Measurements from ENCODE around the gene MSRB2. TPM values are rescaled to one million over a fixed set of nuclear protein-coding genes. Genes with fewer than 3 reads are reported as not detected.

Gene MSRB2
- total and polyA plus RNA-seq, 2 donors (not counting 1 experiment from before 2014, with no cell fraction given): 19.0 to 33.0 TPM

DNA sequence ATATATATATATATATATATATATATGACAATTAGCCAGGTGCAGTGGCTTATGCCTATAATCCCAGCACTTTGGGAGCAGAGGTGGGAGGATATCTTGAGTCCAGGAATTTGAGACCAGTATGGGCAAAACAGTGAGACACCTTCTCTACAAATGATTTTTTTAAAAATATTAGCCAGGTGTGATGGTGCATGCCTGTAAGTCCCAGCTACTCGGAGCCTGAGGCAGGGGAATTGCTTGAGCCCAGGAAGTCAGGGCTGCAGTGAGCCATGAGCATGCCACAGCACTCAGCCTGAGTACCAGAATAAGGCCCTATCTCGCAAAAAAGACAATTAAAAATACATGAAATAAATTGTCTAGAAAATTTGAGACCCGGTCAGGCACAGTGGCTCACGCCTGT is 47.2 kb upstream of the MSRB2 start:
- DNase-seq (ENCODE audit: low read depth in 2 of 2): no peak
- Histone ChIP-seq H3K36me3 (ENCODE audit: control insufficient read depth, insufficient read depth, low read length) (no peaks in the 10 kb centered on the region), H3K79me2 (ENCODE audit: control insufficient read depth, insufficient read depth, low read length) (no peaks in the 10 kb centered on the region), H3K9ac (ENCODE audit: insufficient read depth, low read length) (no peak overlapping the region), H3K27me3 (ENCODE audit: control insufficient read depth, insufficient read depth, low read length) (no peaks in the 10 kb centered on the region), H3K4me1 (ENCODE audit: control insufficient read depth, extremely low read depth, insufficient read depth, low read length) (no peaks in the 10 kb centered on the region), H3K4me3 (replicated peaks in 1 of 4; ENCODE audit: control extremely low read depth in 1 of 4, insufficient read depth in 1 of 4, low read depth in 3 of 4, low read length in 4 of 4) (no peak overlapping the region), H3K9me3 (ENCODE audit: control insufficient read depth, insufficient read depth, low read depth, low read length) (no peaks in the 10 kb centered on the region), H2AFZ (ENCODE audit: low read length) (no peak overlapping the region), H3K27ac (ENCODE audit: insufficient read depth, low read length) (no peak overlapping the region), H4K20me1 (ENCODE audit: control insufficient read depth, extremely low read depth, insufficient read depth, low read length) (no peaks in the 10 kb centered on the region), H3K4me2 (ENCODE audit: extremely low read depth, insufficient read depth, low read length) (no peak overlapping the region)
- no peak for TF ChIP-seq EZH2 (IDR thresholded peaks at IDR 0.05; ENCODE audit: low read length, missing control alignments)
- TF ChIP-seq, protein P1, sequence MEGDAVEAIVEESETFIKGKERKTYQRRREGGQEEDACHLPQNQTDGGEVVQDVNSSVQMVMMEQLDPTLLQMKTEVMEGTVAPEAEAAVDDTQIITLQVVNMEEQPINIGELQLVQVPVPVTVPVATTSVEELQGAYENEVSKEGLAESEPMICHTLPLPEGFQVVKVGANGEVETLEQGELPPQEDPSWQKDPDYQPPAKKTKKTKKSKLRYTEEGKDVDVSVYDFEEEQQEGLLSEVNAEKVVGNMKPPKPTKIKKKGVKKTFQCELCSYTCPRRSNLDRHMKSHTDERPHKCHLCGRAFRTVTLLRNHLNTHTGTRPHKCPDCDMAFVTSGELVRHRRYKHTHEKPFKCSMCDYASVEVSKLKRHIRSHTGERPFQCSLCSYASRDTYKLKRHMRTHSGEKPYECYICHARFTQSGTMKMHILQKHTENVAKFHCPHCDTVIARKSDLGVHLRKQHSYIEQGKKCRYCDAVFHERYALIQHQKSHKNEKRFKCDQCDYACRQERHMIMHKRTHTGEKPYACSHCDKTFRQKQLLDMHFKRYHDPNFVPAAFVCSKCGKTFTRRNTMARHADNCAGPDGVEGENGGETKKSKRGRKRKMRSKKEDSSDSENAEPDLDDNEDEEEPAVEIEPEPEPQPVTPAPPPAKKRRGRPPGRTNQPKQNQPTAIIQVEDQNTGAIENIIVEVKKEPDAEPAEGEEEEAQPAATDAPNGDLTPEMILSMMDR (conservative IDR thresholded peaks at IDR 0.05 in 1 of 2, IDR thresholded peaks at IDR 0.05 in 1 of 2; ENCODE audit: low read depth in 1 of 2, low read length in 2 of 2): no peak

DNA sequence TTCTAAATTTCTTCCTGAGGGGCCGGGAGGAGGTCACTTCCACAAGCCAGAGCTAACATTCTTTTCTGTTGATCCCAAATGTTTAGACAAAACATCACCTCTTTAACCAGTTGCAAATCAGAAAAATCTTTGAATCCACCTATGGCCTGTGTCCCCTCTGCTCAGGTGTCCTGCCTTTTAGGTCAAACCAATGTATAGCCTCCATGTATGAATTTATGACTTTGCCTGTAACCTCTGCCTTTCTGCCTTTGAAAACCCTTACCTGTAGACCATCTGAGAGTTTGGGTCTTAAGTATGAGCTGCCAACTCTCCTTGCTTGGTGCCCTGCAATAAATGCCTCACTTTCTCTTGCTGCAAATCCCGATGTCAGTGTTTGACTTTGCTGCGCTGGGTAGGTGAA is 44.1 kb upstream of the MSRB2 start:
- no peak for DNase-seq (ENCODE audit: low read depth in 2 of 2)
- H4K20me1 ChIP-seq (ENCODE audit: control insufficient read depth, extremely low read depth, insufficient read depth, low read length): no peaks in the 10 kb centered on the region
- no peak overlapping the region for H3K4me3 ChIP-seq (replicated peaks in 1 of 4; ENCODE audit: control extremely low read depth in 1 of 4, insufficient read depth in 1 of 4, low read depth in 3 of 4, low read length in 4 of 4)
- no peaks in the 10 kb centered on the region for H3K9me3 ChIP-seq (ENCODE audit: control insufficient read depth, insufficient read depth, low read depth, low read length)
- no peaks in the 10 kb centered on the region for H3K27me3 ChIP-seq (ENCODE audit: control insufficient read depth, insufficient read depth, low read length)
- H3K4me2 ChIP-seq (ENCODE audit: extremely low read depth, insufficient read depth, low read length): no peak overlapping the region
- no peaks in the 10 kb centered on the region for H3K4me1 ChIP-seq (ENCODE audit: control insufficient read depth, extremely low read depth, insufficient read depth, low read length)
- H3K36me3 ChIP-seq (ENCODE audit: control insufficient read depth, insufficient read depth, low read length): no peaks in the 10 kb centered on the region
- no peak overlapping the region for H2AFZ ChIP-seq (ENCODE audit: low read length)
- H3K79me2 ChIP-seq (ENCODE audit: control insufficient read depth, insufficient read depth, low read length): no peaks in the 10 kb centered on the region
- H3K27ac ChIP-seq (ENCODE audit: insufficient read depth, low read length): no peak overlapping the region
- no peak for TF ChIP-seq EZH2 (IDR thresholded peaks at IDR 0.05; ENCODE audit: low read length, missing control alignments)
- TF ChIP-seq, protein P1 (conservative IDR thresholded peaks at IDR 0.05 in 1 of 2, IDR thresholded peaks at IDR 0.05 in 1 of 2; ENCODE audit: low read depth in 1 of 2, low read length in 2 of 2): no peak
- H3K9ac ChIP-seq (ENCODE audit: insufficient read depth, low read length): no peak overlapping the region

DNA sequence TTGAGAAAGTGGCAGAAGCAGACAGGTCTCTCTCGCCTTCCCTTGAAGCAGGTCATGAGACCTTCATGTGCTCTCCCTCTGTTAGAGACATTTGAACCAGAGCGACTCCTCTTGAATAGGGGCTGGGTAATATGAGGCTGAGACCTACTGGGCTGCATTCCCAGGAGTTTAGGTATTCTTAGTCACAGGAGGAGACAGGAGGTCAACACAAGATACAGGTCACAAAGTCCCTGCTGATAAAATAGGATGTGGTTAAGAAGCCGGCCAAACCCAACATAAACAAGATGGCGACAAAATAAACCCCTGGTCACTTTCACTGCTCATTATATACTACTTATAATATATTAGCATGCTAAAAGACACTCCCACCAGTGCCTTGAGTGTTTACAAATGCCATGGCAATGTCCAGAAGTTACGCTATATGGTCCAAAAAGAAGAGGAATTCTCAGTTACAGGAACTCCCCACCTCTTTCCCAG is 43.5 kb upstream of the MSRB2 start:
- Histone ChIP-seq H3K4me1 (ENCODE audit: control insufficient read depth, extremely low read depth, insufficient read depth, low read length) (no peaks in the 10 kb centered on the region), H3K79me2 (ENCODE audit: control insufficient read depth, insufficient read depth, low read length) (no peaks in the 10 kb centered on the region), H3K27me3 (ENCODE audit: control insufficient read depth, insufficient read depth, low read length) (no peaks in the 10 kb centered on the region), H4K20me1 (ENCODE audit: control insufficient read depth, extremely low read depth, insufficient read depth, low read length) (no peaks in the 10 kb centered on the region), H3K4me2 (ENCODE audit: extremely low read depth, insufficient read depth, low read length) (no peak overlapping the region), H3K27ac (ENCODE audit: insufficient read depth, low read length) (no peak overlapping the region), H3K36me3 (ENCODE audit: control insufficient read depth, insufficient read depth, low read length) (no peaks in the 10 kb centered on the region), H2AFZ (ENCODE audit: low read length) (no peak overlapping the region), H3K9me3 (ENCODE audit: control insufficient read depth, insufficient read depth, low read depth, low read length) (no peaks in the 10 kb centered on the region), H3K9ac (ENCODE audit: insufficient read depth, low read length) (no peak overlapping the region), H3K4me3 (replicated peaks in 1 of 4; ENCODE audit: control extremely low read depth in 1 of 4, insufficient read depth in 1 of 4, low read depth in 3 of 4, low read length in 4 of 4) (no peak overlapping the region)
- TF ChIP-seq EZH2 (IDR thresholded peaks at IDR 0.05; ENCODE audit: low read length, missing control alignments): no peak
- TF ChIP-seq, protein P1 (conservative IDR thresholded peaks at IDR 0.05 in 1 of 2, IDR thresholded peaks at IDR 0.05 in 1 of 2; ENCODE audit: low read depth in 1 of 2, low read length in 2 of 2): no peak
- no peak for DNase-seq (ENCODE audit: low read depth in 2 of 2)

Measured in fibroblast of lung (primary cell).